CD14-positive monocyte (primary cell): ENCODE measurements around the gene YTHDF1. TPM values are rescaled to one million over a fixed set of nuclear protein-coding genes. Genes with fewer than 3 reads are reported as not detected.

Source experiments
- DNase-seq, 3 donors: peaks; one replicate each; pipeline ENCODE4 v3.0.0-alpha.2; 2011 to 2022
- H2AFZ ChIP-seq: 2 replicates; pipeline ENCODE4 v1.6.0; 2012; ENCODE audit warnings: mild to moderate bottlenecking, low read depth, low read length, inconsistent platforms; ENCODE audit not compliant: insufficient read depth, poor library complexity, severe bottlenecking
- H3K27ac ChIP-seq, 2 donors: 1 replicate in 1 of 2; 2 replicates in 1 of 2; pipeline ENCODE4 v1.5.1; 2012 to 2013; ENCODE audit warnings: low read length in 2 of 2, control low read depth in 1 of 2, inconsistent platforms in 1 of 2, low read depth in 1 of 2, mild to moderate bottlenecking in 1 of 2
- H3K27me3 ChIP-seq, 2 donors: one replicate each; pipeline versions ENCODE4 v1.6.0 to v1.6.1; 2011 to 2013; ENCODE audit warnings: low read length in 2 of 2; ENCODE audit not compliant: control insufficient read depth in 2 of 2, insufficient read depth in 2 of 2
- H3K36me3 ChIP-seq, 2 donors: replicated peaks in 1 of 2; 1 replicate in 1 of 2; 2 replicates in 1 of 2; pipeline versions ENCODE4 v1.5.1 to v1.6.1; 2012 to 2013; ENCODE audit warnings: low read length in 2 of 2, control low read depth in 1 of 2, inconsistent platforms in 1 of 2, mild to moderate bottlenecking in 1 of 2; ENCODE audit not compliant: insufficient read depth in 2 of 2, control insufficient read depth in 1 of 2
- H3K4me1 ChIP-seq, 2 donors: 1 replicate in 1 of 2; 2 replicates in 1 of 2; pipeline versions ENCODE4 v1.5.1 to v1.6.1; 2012 to 2013; ENCODE audit warnings: low read length in 2 of 2, control low read depth in 1 of 2, inconsistent platforms in 1 of 2, mild to moderate bottlenecking in 1 of 2, moderate library complexity in 1 of 2; ENCODE audit not compliant: insufficient read depth in 2 of 2, control insufficient read depth in 1 of 2
- H3K4me2 ChIP-seq: replicated peaks from 2 replicates; pipeline ENCODE3; 2012; ENCODE audit warnings: low read length, moderate library complexity, mild to moderate bottlenecking; ENCODE audit not compliant: poor library complexity, severe bottlenecking; ENCODE audit errors: extremely low read depth
- H3K4me3 ChIP-seq, 3 experiments: fragments of 200-600 bp in 1 of 3; sonication (generic) in 1 of 3; replicated peaks in 1 of 3; 1 replicate in 2 of 3; 2 replicates in 1 of 3; pipeline ENCODE4 v1.5.1; 2011 to 2013; ENCODE audit warnings: low read length in 3 of 3, mild to moderate bottlenecking in 3 of 3, control low read depth in 2 of 3, low read depth in 2 of 3, inconsistent platforms in 1 of 3, moderate library complexity in 1 of 3
- H3K79me2 ChIP-seq: 2 replicates; pipeline ENCODE4 v1.6.0; 2012; ENCODE audit warnings: mild to moderate bottlenecking, control low read depth, inconsistent platforms, low read length, moderate library complexity; ENCODE audit not compliant: insufficient read depth
- H3K9ac ChIP-seq: 2 replicates; pipeline ENCODE4 v1.6.0; 2017; ENCODE audit warnings: low read length, mild to moderate bottlenecking; ENCODE audit not compliant: insufficient read depth, poor library complexity, severe bottlenecking
- H3K9me3 ChIP-seq, 2 donors: replicated peaks in 1 of 2; 1 replicate in 1 of 2; 2 replicates in 1 of 2; pipeline versions ENCODE4 v1.5.1 to v1.6.1; 2012 to 2013; ENCODE audit warnings: low read length in 2 of 2, control low read depth in 1 of 2; ENCODE audit not compliant: control insufficient read depth in 1 of 2, insufficient read depth in 1 of 2
- H4K20me1 ChIP-seq: 2 replicates; pipeline ENCODE4 v1.6.0; 2012; ENCODE audit warnings: mild to moderate bottlenecking, low read length, control low read depth, moderate library complexity; ENCODE audit not compliant: insufficient read depth
- H3K27ac Mint-ChIP-seq, 7 donors: one replicate each; pipeline ENCODE4 v1.8.0; 2020; ENCODE audit warnings: mild to moderate bottlenecking in 7 of 7, mixed read lengths in 7 of 7, moderate library complexity in 6 of 7, inconsistent platforms in 2 of 7
- H3K27me3 Mint-ChIP-seq, 3 donors: one replicate each; pipeline ENCODE4 v1.8.0; 2021 to 2022; ENCODE audit warnings: low read depth in 3 of 3, mild to moderate bottlenecking in 3 of 3, mixed read lengths in 3 of 3, moderate library complexity in 3 of 3, inconsistent platforms in 1 of 3
- H3K36me3 Mint-ChIP-seq, 2 donors: one replicate each; pipeline ENCODE4 v1.8.0; 2020; ENCODE audit warnings: mixed read lengths in 2 of 2, inconsistent platforms in 1 of 2, mild to moderate bottlenecking in 1 of 2
- H3K4me1 Mint-ChIP-seq: one replicate; pipeline ENCODE4 v1.8.0; 2020; ENCODE audit warnings: mild to moderate bottlenecking, mixed read lengths
- H3K4me3 Mint-ChIP-seq, 2 donors: one replicate each; pipeline ENCODE4 v1.8.0; 2020; ENCODE audit warnings: mild to moderate bottlenecking in 2 of 2, mixed read lengths in 2 of 2, moderate library complexity in 1 of 2
- H3K9me3 Mint-ChIP-seq, 7 donors: one replicate each; pipeline ENCODE4 v1.8.0; 2020 to 2022; ENCODE audit warnings: mixed read lengths in 7 of 7, mild to moderate bottlenecking in 6 of 7, moderate library complexity in 6 of 7, inconsistent platforms in 2 of 7
- WGBS: methylation state at CpG from one replicate; pipeline ENCODE4 v1.1.5; 2013; ENCODE audit warnings: missing lambda C conversion rate; ENCODE audit not compliant: insufficient coverage; 5-methylcytosine and 5-hydroxymethylcytosine counted together
- intact Hi-C, 2 donors: fragments of 100-400 bp; cut with micrococcal nuclease; formaldehyde crosslinking; loops; one replicate each; pipeline versions ENCODE4 v1.15.0 to v1.15.1; 2023
- polyA plus RNA-seq, 3 donors: library from polyadenylated mRNA; depleted of rRNA in 1 of 3; unstranded in 2 of 3; stranded (reverse) in 1 of 3; fragments of 300-500 nt in 2 of 3; fragments of >200 nt in 1 of 3; fragmentation: Illumina TruSeq in 2 of 3; gene quantifications; 1 replicate in 2 of 3; 2 replicates in 1 of 3; pipeline ENCODE4 v1.2.3, GENCODE V29; 2012 to 2021
- TF ChIP-seq, protein P1 (sequence below): fragments of 200-600 bp; IDR thresholded peaks from one replicate; pipeline ENCODE4 v1.8.0; 2022; ENCODE audit warnings: antibody characterized with exemption, mild to moderate bottlenecking

Gene YTHDF1
- polyA plus RNA-seq, 3 donors, result 18.0 to 33.4 (median 25.9) TPM

DNA sequence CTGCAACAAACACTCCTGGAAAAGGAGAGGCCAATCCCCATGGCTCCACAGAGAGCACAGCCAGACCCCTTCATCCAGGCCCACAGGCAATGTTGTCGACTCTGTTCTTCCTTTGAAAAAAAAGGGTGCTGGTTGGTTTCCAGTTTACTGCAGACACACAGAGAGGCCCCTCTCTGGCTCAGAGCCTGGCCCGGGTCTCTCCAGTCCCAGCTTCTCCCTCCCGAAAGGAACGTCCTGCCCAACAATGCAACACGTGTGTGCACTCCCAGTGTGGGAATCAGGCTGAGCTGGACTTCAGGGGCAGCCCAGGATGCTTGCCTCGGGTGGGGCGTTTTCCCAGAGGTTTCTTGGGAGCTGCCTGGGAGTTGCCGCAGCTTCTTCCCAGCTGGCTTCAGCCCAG, 42.9 kb upstream of the YTHDF1 start:
- Histone ChIP-seq H3K9me3 (peaks cover 0 to 5% of the 10 kb centered on the region in 2 donors), H3K4me2 (no peak overlapping the region), H3K9ac (no peak overlapping the region), H3K36me3 (no peaks in the 10 kb centered on the region), H4K20me1 (no peaks in the 10 kb centered on the region), H3K27me3 (peaks cover 9 to 32% of the 10 kb centered on the region in 2 donors), H3K27ac (no peak overlapping the region), H2AFZ (no peak overlapping the region), H3K79me2 (no peaks in the 10 kb centered on the region), H3K4me1 (no peaks in the 10 kb centered on the region), H3K4me3 (no peak overlapping the region)
- DNase-seq, result no peak
- no peak overlapping the region for H3K27ac Mint-ChIP-seq
- no peak overlapping the region for H3K4me3 Mint-ChIP-seq
- peaks cover 45 to 60% (median 51%) of the 10 kb centered on the region in 3 donors for H3K27me3 Mint-ChIP-seq
- no peaks in the 10 kb centered on the region for H3K4me1 Mint-ChIP-seq
- 67% methylated on average over 7 of the region's 8 CpGs for WGBS
- peaks cover 0 to 5% (median 0%) of the 10 kb centered on the region in 7 donors for H3K9me3 Mint-ChIP-seq
- intact Hi-C loops, result no loop called here
- TF ChIP-seq, protein P1, sequence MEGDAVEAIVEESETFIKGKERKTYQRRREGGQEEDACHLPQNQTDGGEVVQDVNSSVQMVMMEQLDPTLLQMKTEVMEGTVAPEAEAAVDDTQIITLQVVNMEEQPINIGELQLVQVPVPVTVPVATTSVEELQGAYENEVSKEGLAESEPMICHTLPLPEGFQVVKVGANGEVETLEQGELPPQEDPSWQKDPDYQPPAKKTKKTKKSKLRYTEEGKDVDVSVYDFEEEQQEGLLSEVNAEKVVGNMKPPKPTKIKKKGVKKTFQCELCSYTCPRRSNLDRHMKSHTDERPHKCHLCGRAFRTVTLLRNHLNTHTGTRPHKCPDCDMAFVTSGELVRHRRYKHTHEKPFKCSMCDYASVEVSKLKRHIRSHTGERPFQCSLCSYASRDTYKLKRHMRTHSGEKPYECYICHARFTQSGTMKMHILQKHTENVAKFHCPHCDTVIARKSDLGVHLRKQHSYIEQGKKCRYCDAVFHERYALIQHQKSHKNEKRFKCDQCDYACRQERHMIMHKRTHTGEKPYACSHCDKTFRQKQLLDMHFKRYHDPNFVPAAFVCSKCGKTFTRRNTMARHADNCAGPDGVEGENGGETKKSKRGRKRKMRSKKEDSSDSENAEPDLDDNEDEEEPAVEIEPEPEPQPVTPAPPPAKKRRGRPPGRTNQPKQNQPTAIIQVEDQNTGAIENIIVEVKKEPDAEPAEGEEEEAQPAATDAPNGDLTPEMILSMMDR, result no peak
- no peaks in the 10 kb centered on the region for H3K36me3 Mint-ChIP-seq

DNA sequence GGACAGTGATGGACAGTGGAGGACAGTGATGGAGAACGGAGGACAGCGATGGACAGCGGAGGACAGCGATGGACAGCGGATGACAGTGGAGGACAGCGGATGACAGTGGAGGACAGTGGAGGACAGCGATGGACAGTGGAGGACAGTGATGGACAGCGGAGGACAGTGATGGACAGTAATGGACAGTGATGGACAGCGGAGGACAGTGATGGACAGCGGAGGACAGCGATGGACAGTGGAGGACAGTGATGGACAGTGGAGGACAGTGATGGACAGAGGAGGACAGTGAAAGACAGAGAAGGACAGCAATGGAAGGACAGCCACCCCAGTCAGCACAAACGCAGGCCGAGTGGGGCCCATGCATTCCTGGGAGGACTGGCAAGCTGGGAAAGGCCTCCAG, 41.7 kb upstream of the YTHDF1 start:
- whole genome bisulfite sequencing, result 93% methylated on average over 11 of the region's 13 CpGs
- no peak for DNase-seq
- H3K9me3 ChIP-seq, result peaks cover 0 to 11% of the 10 kb centered on the region in 2 donors
- no peaks in the 10 kb centered on the region for H3K36me3 ChIP-seq
- no peak overlapping the region for H3K4me2 ChIP-seq
- peaks cover 16 to 41% of the 10 kb centered on the region in 2 donors for H3K27me3 ChIP-seq
- Mint-ChIP-seq H3K36me3 (no peaks in the 10 kb centered on the region), H3K4me1 (no peaks in the 10 kb centered on the region), H3K27me3 (peaks cover 46 to 66% (median 53%) of the 10 kb centered on the region in 3 donors), H3K27ac (no peak overlapping the region), H3K9me3 (peaks cover 0 to 7% (median 0%) of the 10 kb centered on the region in 7 donors), H3K4me3 (no peak overlapping the region)
- no peak overlapping the region for H2AFZ ChIP-seq
- H4K20me1 ChIP-seq, result no peaks in the 10 kb centered on the region
- intact Hi-C loops, result no loop called here
- no peak overlapping the region for H3K9ac ChIP-seq
- H3K79me2 ChIP-seq, result no peaks in the 10 kb centered on the region
- no peak overlapping the region for H3K4me3 ChIP-seq
- H3K27ac ChIP-seq, result no peak overlapping the region
- no peaks in the 10 kb centered on the region for H3K4me1 ChIP-seq
- TF ChIP-seq, protein P1, result no peak
